AG04449 (cell line): ENCODE data around the gene TMEM123.

Source experiments
- CTCF ChIA-PET: fragments of 350-600 bp; formaldehyde crosslinking; extraction: SDS; loops from one replicate; lab custom pipeline; 2021; ENCODE audit warnings: antibody characterized with exemption; lab: Yijun Ruan, JAX
- POLR2A ChIA-PET: fragments of 400-600, 350-600 bp; formaldehyde crosslinking; extraction: SDS; loops from one replicate; lab custom pipeline; 2020; ENCODE audit warnings: antibody characterized with exemption, inconsistent platforms; lab: Yijun Ruan, JAX
- DNase-seq: peaks from one replicate; pipeline ENCODE4 v3.0.0-alpha.2; 2010; ENCODE audit warnings: low read depth, low spot score
- H3K4me3 ChIP-seq: 2 replicates; pipeline ENCODE4 v1.5.1; 2011; ENCODE audit warnings: low read depth, mild to moderate bottlenecking, control low read depth, low read length
- CTCF ChIP-seq: IDR thresholded peaks from one replicate; pipeline ENCODE4 v1.5.1; 2011; ENCODE audit warnings: mild to moderate bottlenecking, moderate library complexity, low read length, control low read depth, inconsistent platforms; ENCODE audit not compliant: insufficient read depth; ENCODE audit errors: missing control alignments

TMEM123 gene

GRCh38 chr11:102488208-102488607 is 35.6 kb upstream of the TMEM123 start:
- no peak for TF ChIP-seq CTCF
- DNase-seq = no peak
- ChIA-PET CTCF (interaction anchor here (1.6 to 1.9 kb wide), 2 partner anchors 96 to 97 kb away, joined by 5 to 7 read pairs; no protein-coding TSS in a partner anchor), POLR2A (no interaction called here)
- H3K4me3 ChIP-seq = no peak overlapping the region

DNA sequence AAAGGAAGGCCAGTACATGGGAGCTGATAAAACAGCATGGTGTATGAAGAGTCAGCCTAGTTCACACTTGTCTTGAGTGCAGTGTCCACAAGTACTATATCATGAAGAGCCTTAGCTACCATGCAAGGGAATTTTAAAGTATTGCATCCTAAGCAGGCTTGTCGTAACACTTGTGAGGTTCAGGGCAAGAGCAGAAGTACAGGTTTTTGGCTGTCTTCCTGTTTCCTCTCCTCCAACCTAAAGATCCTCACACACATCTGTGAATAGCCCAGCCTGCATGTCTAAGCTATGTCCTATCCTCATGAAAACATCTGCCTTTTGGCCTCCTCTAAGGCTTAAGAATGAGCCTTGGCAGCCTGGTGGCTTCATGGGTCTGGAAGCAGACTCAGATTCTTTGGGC is 34.6 kb upstream of the TMEM123 start:
- CTCF ChIA-PET = interaction anchor here (0.6 to 1.9 kb wide), 6 partner anchors 9 to 123 kb away, joined by 3 to 7 read pairs (median 4); no protein-coding TSS in a partner anchor
- DNase-seq = no peak
- POLR2A ChIA-PET = no interaction called here
- no peak for TF ChIP-seq CTCF
- H3K4me3 ChIP-seq = no peak overlapping the region

DNA sequence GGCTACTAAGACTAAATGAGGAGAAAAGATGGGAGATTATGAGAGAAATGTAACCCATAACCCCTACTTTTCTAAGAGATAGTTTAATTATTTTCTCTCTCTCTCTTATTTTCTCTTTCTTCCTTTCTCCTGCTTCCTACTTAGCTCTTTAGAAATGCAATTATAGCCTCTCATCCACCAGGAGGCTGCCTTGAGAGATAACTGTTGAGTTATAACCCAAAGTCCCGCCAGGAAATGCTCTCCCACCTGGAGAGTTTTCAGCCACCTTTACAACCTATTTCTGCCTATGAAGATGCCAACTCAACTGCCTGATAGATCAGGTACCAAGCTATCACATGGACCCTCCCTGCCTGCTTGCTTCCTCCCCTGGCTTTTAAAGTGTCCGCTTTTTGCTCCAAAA is 34.0 kb upstream of the TMEM123 start:
- no peak for DNase-seq
- H3K4me3 ChIP-seq = no peak overlapping the region
- ChIA-PET POLR2A (no interaction called here), CTCF (interaction anchor here (0.8 to 1.6 kb wide), 3 partner anchors 9 to 101 kb away, joined by 3 to 7 read pairs (median 4); no protein-coding TSS in a partner anchor)
- no peak for TF ChIP-seq CTCF

DNA sequence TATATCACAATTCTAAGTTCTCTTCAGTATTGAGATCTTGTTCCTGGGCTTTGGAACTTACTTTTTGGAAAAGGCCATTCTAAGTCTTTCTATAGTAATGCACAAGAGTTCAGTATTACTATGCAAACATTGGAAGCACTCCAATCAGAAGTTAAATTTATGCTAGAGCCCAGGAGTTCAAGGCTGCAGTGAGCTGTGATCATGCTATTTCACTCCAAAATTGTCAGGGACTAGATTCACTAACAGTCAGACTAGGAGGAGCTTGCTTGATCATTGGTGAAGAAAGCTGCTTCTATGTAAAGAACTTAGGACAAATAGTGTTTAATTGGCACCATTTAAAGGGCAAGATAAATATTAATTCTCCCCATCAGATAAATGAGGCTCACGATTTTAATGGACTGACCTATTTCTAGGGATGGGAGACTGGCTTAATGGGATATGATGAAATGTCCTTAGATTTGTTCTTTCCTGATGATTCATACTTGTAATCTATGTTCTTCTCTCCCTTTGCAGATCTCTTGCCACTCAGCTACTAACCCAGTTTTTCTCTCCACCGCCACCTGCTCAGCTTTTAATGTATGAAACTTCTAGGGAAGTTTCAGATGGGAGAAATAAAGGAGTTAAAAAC is 32.6 kb upstream of the TMEM123 start:
- TF ChIP-seq CTCF = no peak
- H3K4me3 ChIP-seq = no peak overlapping the region
- no peak for DNase-seq
- ChIA-PET CTCF (interaction anchor here (0.7 to 2.0 kb wide), 7 partner anchors 9 to 191 kb away, joined by 3 to 6 read pairs (median 4); no protein-coding TSS in a partner anchor), POLR2A (no interaction called here)

- CTCF ChIA-PET = interaction anchor here (0.6 to 1.1 kb wide), 2 partner anchors 92 to 182 kb away, joined by 3 to 4 read pairs; no protein-coding TSS in a partner anchor
- POLR2A ChIA-PET = no interaction called here
- DNase-seq = no peak
- H3K4me3 ChIP-seq = no peak overlapping the region
- TF ChIP-seq CTCF = no peak
Observed at GRCh38 chr11:102482433-102482832, 29.9 kb upstream of the TMEM123 start.

DNA sequence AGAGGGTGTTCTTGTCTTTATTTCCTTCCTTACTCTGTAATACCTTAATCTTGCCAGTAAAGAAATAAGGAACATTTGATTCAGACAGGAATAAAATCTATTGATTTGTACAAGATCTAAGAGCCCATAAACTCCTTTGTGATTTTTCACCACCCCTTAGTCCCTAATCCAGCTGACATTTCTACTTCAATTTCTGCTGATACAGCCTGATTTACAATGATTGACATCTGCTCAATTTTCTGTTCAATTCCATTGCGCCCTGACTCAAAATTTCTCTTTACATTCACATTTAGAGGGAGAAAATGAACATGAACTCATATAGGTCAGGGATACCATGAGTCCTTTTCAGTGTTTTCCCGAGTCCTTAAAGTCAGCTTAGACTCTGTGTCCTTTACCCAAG is 27.2 kb upstream of the TMEM123 start:
- CTCF ChIA-PET = interaction anchor here (1.1 to 1.9 kb wide), 4 partner anchors 16 to 187 kb away, joined by 3 to 7 read pairs (median 4); no protein-coding TSS in a partner anchor
- POLR2A ChIA-PET = no interaction called here
- no peak for TF ChIP-seq CTCF
- DNase-seq = no peak
- H3K4me3 ChIP-seq = no peak overlapping the region
